NCI-H446 (cell line): ENCODE results near the gene TJP1.
"Not testable (repeated sequence)": the region's sequence is repeated elsewhere in the genome, so short reads cannot be mapped to it uniquely, and the experiment has no call there.

Source experiments
- DNase-seq, 2 experiments: peaks; one replicate each; lab custom pipeline; 2025; lab: John Stamatoyannopoulos, UW

TJP1 gene

DNA sequence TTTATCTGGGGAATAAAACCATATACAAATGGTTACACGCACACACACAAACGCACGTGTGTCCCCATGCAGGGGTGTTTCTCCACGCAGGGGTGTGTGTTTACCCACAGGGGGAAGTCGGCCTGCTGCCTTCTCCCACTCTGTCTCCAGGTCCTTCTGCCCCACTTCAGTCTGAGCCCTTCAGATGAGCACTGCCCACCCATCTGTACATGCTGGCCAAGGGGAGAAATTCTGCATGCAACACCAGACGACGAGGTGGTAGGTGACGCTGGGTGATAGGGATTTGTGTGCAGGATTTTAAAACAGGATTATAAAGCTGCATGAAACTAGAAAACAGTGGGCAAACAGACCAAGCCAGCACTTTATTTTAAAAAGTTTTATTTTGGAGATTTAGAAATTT lies 122.5 kb downstream of the TJP1 start:
- no peak for DNase-seq

GRCh38 chr15:29698030-29698701 lies 124.1 kb downstream of the TJP1 start:
- no peak for DNase-seq

DNA sequence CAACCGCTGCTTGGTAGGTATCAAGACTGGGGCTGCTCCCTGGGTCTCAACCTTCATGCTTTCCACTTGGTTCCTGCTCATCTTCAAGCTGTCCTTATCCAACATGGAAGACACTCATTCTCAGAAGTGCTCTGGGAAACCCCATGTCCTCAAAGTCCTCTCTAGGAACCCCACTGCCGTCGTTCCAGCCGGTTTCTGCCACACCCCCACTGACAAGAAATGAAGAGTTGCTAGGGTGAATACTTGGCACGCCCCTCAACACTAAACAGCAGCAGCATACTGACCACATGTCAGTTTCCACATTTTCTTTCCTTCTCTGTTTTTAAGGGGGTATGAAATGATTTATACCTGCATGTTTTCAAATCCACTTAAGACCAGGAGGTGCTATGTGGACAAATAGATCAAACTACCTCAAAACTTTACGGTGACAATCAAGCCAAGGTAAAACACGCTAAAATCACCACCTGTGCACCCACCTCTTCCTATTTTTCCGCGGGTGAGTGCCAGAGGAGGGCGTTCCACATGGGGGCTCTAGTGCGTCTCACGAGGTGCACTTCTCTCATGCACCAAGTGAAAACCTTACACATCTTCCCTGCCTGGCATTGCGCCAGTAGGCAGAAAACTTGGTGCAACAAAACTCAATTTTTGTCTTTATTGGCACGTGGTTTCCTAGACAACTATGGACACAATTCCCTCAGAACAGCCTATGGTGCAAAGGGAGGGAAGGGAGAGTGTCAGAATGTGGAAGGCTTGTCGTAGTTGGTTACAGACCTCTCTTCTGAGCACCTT lies 125.1 kb downstream of the TJP1 start:
- DNase-seq: no peak

DNA sequence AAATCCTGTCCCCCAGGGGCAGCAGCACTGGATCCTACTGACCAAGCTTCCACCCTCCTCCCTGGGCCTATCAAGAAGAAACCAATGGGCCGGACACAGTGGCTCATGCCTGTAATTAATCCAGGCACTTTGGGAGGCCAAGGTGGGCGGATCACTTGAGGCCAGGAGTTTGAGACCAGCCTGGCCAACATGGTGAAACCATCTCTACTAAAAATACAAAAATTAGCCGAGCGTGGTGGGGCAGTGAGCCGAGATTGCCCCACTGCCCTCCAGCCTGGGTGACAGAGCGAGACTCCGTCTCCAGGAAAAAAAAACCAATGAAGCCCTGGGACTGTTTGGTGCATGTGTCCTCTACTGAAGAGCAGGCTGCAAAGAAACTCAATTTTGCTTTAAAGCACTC lies 125.8 kb downstream of the TJP1 start:
- DNase-seq: not testable (repeated sequence)

GRCh38 chr15:29695489-29696167 lies 126.6 kb downstream of the TJP1 start:
- DNase-seq: no peak

GRCh38 chr15:29693225-29693624 lies 129.0 kb downstream of the TJP1 start:
- no peak for DNase-seq

GRCh38 chr15:29692527-29692926 lies 129.7 kb downstream of the TJP1 start:
- DNase-seq: no peak

GRCh38 chr15:29690765-29691475 lies 131.3 kb downstream of the TJP1 start:
- DNase-seq: no peak

- no peak for DNase-seq
Measured at GRCh38 chr15:29689287-29689986, 132.8 kb downstream of the TJP1 start.

- no peak for DNase-seq
Measured at GRCh38 chr15:29688506-29689286, 133.6 kb downstream of the TJP1 start.

DNA sequence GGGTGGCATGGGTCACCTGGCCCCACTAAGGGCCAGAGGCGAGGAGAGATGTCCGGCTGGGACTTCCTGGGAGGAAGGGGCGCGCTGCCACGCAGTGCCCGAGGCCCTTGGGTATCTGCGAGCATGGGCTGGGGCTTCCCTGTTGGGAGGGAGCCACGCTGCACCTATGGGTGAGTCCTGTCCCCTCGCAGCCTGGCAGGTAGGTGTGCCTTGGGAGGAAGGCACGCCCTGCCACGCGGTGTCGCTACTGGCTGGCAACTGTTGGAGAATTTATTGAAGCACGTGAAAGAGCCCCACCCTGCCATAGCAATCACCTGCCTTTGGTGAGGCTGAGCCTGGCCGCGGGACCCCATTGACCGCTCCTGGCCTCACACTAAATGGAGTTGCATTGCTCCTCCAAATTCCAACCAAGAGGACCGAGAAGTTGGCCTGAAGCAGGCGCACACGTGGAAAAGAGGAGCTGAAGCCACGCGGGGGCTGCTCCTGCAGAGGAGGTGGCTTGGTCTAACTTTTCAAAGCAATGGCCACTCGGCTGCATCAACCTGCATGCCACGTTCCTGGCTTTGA lies 134.2 kb downstream of the TJP1 start:
- no peak for DNase-seq

GRCh38 chr15:29687204-29687815 lies 135.0 kb downstream of the TJP1 start:
- DNase-seq: no peak

GRCh38 chr15:29686445-29687203 lies 135.6 kb downstream of the TJP1 start:
- DNase-seq: no peak

- no peak for DNase-seq
Measured at GRCh38 chr15:29686079-29686425, 136.2 kb downstream of the TJP1 start.

DNA sequence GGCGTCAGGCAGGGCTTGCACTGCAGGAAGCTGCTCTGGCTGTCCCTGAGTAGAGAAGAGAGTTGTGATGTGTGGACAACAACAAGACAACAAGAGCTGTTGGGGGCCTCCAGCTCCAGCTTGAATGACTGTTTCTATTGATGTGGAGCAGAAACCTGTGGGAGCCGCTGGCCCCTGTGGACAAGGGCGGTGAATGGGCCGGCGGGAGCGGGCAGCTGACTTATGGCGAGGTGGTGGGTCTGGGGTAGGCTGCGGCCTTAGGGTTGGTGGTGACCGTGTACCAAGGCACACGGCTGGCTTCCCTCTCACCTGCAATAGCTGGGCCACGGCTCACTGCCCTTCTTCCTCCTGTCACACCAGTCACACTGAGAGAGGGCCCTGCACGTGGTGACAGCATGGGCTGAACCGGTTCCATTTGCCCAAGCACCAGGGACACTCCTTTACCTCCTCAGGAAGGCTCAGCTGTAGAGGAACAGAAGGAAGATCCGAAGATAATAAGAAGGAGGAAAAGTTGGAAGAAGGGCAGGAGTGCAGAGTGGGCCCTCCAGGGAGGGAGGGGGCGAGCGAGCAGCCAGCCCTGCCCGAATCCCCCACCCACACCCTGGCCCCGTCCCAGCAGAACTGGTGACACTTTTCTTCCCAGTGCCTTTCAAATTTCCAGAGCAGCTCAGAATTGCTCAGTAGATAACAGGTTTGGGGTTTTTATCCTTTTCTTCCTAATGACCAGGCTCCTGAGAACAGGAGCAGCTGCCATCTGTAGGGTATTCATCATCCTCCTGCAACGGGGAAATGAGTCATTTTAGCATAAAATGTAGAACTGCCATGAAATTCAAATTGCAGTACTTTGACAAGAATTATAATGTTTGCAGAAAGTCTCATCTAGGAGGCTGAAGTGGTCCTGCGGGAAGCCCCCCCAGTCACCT lies 136.9 kb downstream of the TJP1 start:
- no peak for DNase-seq

DNA sequence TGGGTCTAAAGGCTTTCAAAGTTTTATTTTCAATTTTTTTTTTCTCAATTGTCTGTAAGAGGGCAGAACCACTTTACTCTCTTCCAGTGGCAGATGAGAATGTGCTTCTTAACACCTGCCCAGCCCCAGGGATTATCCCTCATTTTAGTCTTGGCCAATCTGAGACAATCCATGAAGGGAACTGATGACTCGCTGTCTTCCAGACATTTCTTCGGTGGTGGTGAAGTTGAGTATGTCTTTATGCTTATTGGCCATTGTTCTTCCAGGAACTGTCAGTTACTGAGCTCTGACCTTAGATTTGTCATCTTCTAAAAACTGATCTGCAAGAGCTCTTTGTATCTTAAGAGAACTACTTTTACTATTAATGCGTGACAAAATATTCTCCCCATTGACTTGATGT lies 139.5 kb downstream of the TJP1 start:
- DNase-seq: no peak

- no peak for DNase-seq
Measured at GRCh38 chr15:29682361-29682760, 139.9 kb downstream of the TJP1 start.

GRCh38 chr15:29681946-29682345 lies 140.3 kb downstream of the TJP1 start:
- no peak for DNase-seq
